Cardiac muscle cell (in vitro differentiated cells and primary cell): Measurements from ENCODE around the gene GABRB3. TPM values are rescaled to one million over a fixed set of nuclear protein-coding genes. Genes with fewer than 3 reads are reported as not detected.

ENCODE experiments used
- DNase-seq, 2 donors: peaks; one replicate each; pipeline versions ENCODE4 v3.0.0 to v3.0.0-alpha.2; 2010 to 2017; ENCODE audit warnings: low read depth in 1 of 2, low spot score in 1 of 2
- H3K27ac ChIP-seq: fragments of 200-600 bp; sonication (generic); 2 replicates; pipeline ENCODE4 v1.5.1; 2016
- H3K27me3 ChIP-seq: fragments of 200-600 bp; sonication (generic); 2 replicates; pipeline ENCODE4 v1.6.0; 2016; ENCODE audit warnings: control low read depth
- H3K36me3 ChIP-seq: fragments of 200-600 bp; sonication (generic); 2 replicates; pipeline ENCODE4 v1.5.1; 2016; ENCODE audit warnings: control low read depth
- H3K4me1 ChIP-seq: fragments of 200-600 bp; sonication (generic); 2 replicates; pipeline ENCODE4 v1.8.1; 2017; ENCODE audit warnings: low read depth, mild to moderate bottlenecking, mixed run types
- H3K4me3 ChIP-seq: fragments of 200-600 bp; sonication (generic); 2 replicates; pipeline ENCODE4 v1.5.1; 2016; ENCODE audit warnings: mild to moderate bottlenecking
- H3K9me3 ChIP-seq: fragments of 200-600 bp; sonication (generic); 2 replicates; pipeline ENCODE4 v1.5.1; 2017; ENCODE audit warnings: low read depth, mild to moderate bottlenecking, control low read depth
- polyA plus RNA-seq: library from polyadenylated mRNA; unstranded; fragments of >200 nt; fragmentation: Nextera tagmentation; extraction: Ambion mirVana; gene quantifications from 2 replicates; pipeline ENCODE4 v1.2.1, GENCODE V29; 2016
- total RNA-seq: library from RNA; depleted of rRNA; stranded (reverse); fragments of >200 nt; gene quantifications from 2 replicates; pipeline ENCODE4 v1.2.3, GENCODE V29; 2016
- TF ChIP-seq, protein P1 (sequence below): IDR thresholded peaks from 2 replicates; pipeline ENCODE4 v1.5.1; 2012; ENCODE audit warnings: low read depth, mild to moderate bottlenecking, low read length

Gene GABRB3
- total and polyA plus RNA-seq, 2 experiments from 2014 or later: 1.2 to 3.0 TPM

DNA sequence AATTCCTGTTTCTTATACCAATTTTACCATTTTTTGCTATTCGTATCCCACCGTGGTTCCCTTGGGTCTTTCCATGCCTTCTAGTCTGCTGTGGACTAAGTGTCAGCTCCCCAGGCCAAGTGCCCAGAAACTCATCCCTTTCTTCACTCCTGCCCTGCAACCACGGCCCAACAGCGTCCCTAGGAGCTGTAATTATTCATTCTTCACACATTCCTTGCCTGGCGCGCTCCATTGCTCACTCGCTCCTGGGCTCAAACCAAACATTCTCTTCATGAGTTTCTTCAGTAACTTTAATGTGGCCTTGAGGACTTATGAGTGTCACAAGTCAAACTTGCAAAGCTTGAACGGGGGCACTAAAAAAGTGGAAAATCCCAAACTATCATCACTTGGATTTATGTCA lies 15.7 kb downstream of the GABRB3 start:
- Histone ChIP-seq H3K9me3 (no peaks in the 10 kb centered on the region), H3K36me3 (no peaks in the 10 kb centered on the region), H3K4me3 (no peak overlapping the region), H3K4me1 (no peaks in the 10 kb centered on the region), H3K27ac (no peak overlapping the region), H3K27me3 (no peaks in the 10 kb centered on the region)
- no peak for DNase-seq
- TF ChIP-seq, protein P1, sequence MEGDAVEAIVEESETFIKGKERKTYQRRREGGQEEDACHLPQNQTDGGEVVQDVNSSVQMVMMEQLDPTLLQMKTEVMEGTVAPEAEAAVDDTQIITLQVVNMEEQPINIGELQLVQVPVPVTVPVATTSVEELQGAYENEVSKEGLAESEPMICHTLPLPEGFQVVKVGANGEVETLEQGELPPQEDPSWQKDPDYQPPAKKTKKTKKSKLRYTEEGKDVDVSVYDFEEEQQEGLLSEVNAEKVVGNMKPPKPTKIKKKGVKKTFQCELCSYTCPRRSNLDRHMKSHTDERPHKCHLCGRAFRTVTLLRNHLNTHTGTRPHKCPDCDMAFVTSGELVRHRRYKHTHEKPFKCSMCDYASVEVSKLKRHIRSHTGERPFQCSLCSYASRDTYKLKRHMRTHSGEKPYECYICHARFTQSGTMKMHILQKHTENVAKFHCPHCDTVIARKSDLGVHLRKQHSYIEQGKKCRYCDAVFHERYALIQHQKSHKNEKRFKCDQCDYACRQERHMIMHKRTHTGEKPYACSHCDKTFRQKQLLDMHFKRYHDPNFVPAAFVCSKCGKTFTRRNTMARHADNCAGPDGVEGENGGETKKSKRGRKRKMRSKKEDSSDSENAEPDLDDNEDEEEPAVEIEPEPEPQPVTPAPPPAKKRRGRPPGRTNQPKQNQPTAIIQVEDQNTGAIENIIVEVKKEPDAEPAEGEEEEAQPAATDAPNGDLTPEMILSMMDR: no peak

DNA sequence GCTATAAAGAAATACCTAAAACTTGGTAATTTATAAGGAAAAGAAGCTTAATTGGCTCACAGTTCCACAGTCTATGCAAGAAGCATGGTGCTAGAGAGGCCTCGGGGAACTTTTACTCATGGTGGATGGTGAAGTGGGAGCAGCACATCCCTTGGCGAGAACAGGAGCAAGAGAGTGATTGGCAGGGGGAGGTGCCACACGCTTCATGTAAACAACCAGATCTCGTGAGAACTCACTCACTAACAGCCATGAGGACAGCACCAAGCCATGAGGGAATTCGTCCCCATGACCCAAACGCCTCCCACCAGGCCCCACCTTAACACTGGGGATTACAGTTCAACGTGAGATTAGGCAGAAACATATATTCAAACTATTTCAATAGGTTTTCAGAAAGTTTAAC lies 28.0 kb downstream of the GABRB3 start:
- no peak for DNase-seq
- TF ChIP-seq, protein P1: no peak
- Histone ChIP-seq H3K36me3 (no peaks in the 10 kb centered on the region), H3K9me3 (no peaks in the 10 kb centered on the region), H3K4me3 (no peak overlapping the region), H3K27me3 (no peaks in the 10 kb centered on the region), H3K4me1 (no peaks in the 10 kb centered on the region), H3K27ac (no peak overlapping the region)

DNA sequence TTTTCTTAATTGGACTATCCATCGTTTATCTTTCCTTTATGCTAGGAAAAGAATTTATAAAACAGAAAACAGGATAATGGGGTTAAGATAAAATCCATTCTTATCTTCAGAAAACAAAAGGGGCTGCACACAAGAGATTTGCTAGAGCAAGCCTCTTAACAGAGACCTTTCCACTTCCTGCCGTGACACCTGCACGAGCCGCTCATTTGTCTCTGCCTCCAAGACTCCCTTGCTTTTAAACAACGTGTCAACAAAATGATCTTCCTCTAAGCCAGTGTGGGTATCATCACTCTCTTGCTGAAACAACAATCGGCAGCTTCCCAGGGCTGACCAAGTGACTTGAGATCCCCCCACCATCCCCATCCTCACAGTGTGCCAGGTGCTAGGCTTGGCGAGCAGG lies 33.1 kb downstream of the GABRB3 start:
- DNase-seq: no peak
- Histone ChIP-seq H3K27ac (no peak overlapping the region), H3K4me1 (no peaks in the 10 kb centered on the region), H3K27me3 (no peaks in the 10 kb centered on the region), H3K9me3 (no peaks in the 10 kb centered on the region), H3K4me3 (no peak overlapping the region), H3K36me3 (no peaks in the 10 kb centered on the region)
- TF ChIP-seq, protein P1: no peak

DNA sequence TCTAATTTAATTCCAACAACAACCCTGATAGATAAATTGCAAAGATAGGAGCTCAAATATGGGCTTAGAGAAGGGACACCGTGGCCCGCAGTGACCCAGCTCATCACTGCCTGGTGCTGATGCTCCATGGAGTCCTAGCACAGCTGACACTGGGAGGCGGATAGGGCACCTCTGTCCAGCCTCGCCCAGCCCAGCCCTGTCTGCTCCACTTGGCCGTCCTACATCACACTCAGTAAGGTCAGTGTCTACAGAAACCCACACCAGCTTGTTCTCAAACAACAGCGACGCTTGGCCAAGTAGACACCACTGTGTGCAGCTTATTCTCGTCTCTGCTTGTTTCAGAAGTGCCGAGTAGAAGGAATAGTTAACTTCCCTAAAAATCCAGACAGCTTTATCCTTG lies 33.9 kb downstream of the GABRB3 start:
- H3K36me3 ChIP-seq: no peaks in the 10 kb centered on the region
- DNase-seq: no peak
- no peaks in the 10 kb centered on the region for H3K9me3 ChIP-seq
- no peaks in the 10 kb centered on the region for H3K4me1 ChIP-seq
- H3K27ac ChIP-seq: no peak overlapping the region
- H3K27me3 ChIP-seq: no peaks in the 10 kb centered on the region
- TF ChIP-seq, protein P1: no peak
- no peak overlapping the region for H3K4me3 ChIP-seq

DNA sequence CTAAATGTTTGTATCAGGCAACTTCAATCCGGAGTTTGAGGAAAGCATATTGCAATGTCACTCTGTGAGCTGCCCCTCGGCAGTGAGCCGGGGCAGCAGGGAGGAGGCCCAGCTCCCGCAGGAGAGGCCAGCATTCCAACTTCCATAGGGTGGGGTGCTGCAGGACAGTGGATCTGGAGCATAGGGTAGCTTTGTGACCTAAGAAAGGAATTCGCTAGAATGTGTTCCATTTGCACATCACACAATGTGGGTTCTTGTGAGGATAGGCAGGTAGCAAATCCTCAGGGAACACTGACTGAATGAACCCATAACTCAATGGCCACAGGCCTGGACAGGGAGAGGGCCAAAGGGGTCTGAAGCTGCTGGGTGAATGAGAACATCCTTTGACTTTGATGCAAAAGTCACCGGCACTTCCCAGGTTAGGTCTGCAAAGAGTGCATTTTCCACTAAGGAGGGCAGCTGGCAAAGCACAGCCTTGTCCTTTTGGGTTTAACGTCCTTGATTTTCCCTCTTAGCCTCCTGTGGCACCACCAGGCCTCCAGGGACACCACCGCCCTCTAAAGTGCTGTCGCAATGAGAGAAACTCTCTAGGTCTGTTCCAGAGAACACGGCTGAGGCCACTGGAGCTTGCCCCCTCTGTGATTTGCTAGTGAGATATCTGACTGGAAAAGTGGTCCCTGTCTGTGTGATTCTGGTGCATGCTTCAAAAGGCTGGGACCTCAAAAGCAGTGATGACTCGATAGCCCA lies 36.2 kb downstream of the GABRB3 start:
- no peak for DNase-seq
- TF ChIP-seq, protein P1: no peak
- H3K4me1 ChIP-seq: no peaks in the 10 kb centered on the region
- no peaks in the 10 kb centered on the region for H3K36me3 ChIP-seq
- no peaks in the 10 kb centered on the region for H3K9me3 ChIP-seq
- no peaks in the 10 kb centered on the region for H3K27me3 ChIP-seq
- no peak overlapping the region for H3K27ac ChIP-seq
- no peak overlapping the region for H3K4me3 ChIP-seq
